ENCODE data around the gene SPINK4. TPM values are rescaled to one million over a fixed set of nuclear protein-coding genes. Genes with fewer than 3 reads are reported as not detected.
A peak's percentile ranks its signal among the peaks of the same experiment; 100 is the strongest.

The SPINK4 gene
- total and polyA plus RNA-seq, 2 donors (not counting 1 experiment from before 2014, with no cell fraction given): not detected

DNA sequence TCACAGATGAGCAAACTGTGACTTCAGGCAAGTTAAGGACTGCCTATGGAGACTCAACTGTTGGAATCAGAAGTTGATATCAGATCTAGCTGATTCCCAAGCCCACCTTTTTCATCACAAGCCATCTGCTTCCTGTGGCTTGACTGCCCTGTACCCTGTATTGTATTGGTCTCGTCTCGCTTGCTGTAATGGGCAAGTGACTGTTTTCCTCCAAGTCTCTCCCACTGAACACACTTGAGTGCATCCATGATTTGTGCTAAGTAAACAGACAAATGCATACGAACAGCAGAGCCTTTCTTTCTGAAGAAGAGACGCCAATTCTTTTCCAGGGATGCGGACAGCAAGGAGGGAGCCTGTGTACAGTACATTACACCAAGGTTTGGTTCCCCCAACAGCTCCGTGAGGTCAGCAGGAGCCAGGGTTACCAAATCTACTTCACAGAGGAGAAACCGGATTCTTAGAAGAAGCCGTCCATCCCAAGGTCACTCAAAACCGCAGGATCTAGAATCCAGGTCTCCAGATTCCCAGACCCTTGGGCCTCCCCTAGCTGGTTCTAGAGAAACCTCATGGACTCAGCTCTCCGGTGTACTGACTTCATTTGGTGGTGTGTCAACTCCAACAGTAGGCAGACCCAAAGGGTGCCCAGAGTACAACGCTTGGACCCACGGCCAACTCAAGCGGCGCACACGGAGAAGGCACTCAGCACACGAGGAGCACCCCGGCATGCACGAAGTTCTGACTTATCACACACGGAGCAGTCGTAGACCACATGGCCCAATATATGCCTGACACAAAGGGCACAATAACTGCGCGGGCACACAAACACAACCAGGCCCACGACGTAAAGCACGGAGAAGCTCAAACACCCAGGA, 23.4 kb downstream of the SPINK4 start:
- 8% methylated on average over 25 of the region's 25 CpGs for WGBS (ENCODE audit: insufficient coverage)
- H3K27me3 Mint-ChIP-seq: no peaks in the 10 kb centered on the region
- Histone ChIP-seq H3K79me2 (ENCODE audit: control insufficient read depth, insufficient read depth, low read length) (peaks cover 45% of the 10 kb centered on the region), H3K27me3 (replicated peaks in 1 of 4; ENCODE audit: control extremely low read depth in 1 of 4, control insufficient read depth in 3 of 4, insufficient read depth in 4 of 4, low read length in 3 of 4) (no peaks in the 10 kb centered on the region), H2AFZ (ENCODE audit: insufficient read depth, low read depth, low read length, poor library complexity, severe bottlenecking) (peak overlapping the region; percentile 86), H3K9ac (ENCODE audit: low read length) (peak overlapping the region; percentile 85), H3K9me3 (ENCODE audit: control extremely low read depth in 1 of 3, control insufficient read depth in 2 of 3, insufficient read depth in 1 of 3, low read length in 2 of 3) (no peaks in the 10 kb centered on the region), H3K36me3 (replicated peaks in 1 of 2; ENCODE audit: control extremely low read depth in 1 of 2, control insufficient read depth in 1 of 2, extremely low read depth in 1 of 2, insufficient read depth in 2 of 2, low read length in 1 of 2) (peaks cover 4 to 50% of the 10 kb centered on the region in 2 experiments), H3K4me1 (ENCODE audit: control insufficient read depth in 2 of 2, insufficient read depth in 2 of 2, low read length in 2 of 2) (peaks cover 19 to 23% of the 10 kb centered on the region in 2 donors), H3K4me3 (ENCODE audit: control extremely low read depth in 1 of 5, extremely low read depth in 1 of 5, insufficient read depth in 1 of 5, low read depth in 2 of 5, low read length in 4 of 5) (peak overlapping the region; percentile 89 to 99 (median 97)), H3K4me2 (replicated peaks; ENCODE audit: low read depth, low read length, poor library complexity, severe bottlenecking) (peak overlapping the region; percentile 89), H3K27ac (ENCODE audit: low read length in 2 of 2) (peak overlapping the region; percentile 80 to 96), H4K20me1 (ENCODE audit: control insufficient read depth, insufficient read depth, low read length, poor library complexity, severe bottlenecking) (peaks cover 19% of the 10 kb centered on the region)
- H3K27ac Mint-ChIP-seq: peak overlapping the region; percentile 80
- H3K4me1 Mint-ChIP-seq: peaks cover 39% of the 10 kb centered on the region
- CTCF ChIA-PET: interaction anchor here (1.1 to 1.8 kb wide), 3 partner anchors 37 to 183 kb away, joined by 4 to 5 read pairs (median 5); no protein-coding TSS in a partner anchor
- POLR2A ChIA-PET: interaction anchor here (0.5 to 2.0 kb wide), 6 partner anchors 26 to 1726 kb away, joined by 3 to 10 read pairs (median 3); partner anchors contain the start of genes NFX1, NOL6 and SMU1
- peak overlapping the region; percentile 88 for H3K4me3 Mint-ChIP-seq
- intact Hi-C loops (cut with micrococcal nuclease): loop anchor here (1.0 to 10.0 kb wide), 5 partner anchors 27 to 781 kb away; partner anchors contain the start of genes NFX1, NOL6, SMIM27 and TOPORS
- no peaks in the 10 kb centered on the region for H3K9me3 Mint-ChIP-seq (ENCODE audit: insufficient read depth)
- TF ChIP-seq, protein P1, sequence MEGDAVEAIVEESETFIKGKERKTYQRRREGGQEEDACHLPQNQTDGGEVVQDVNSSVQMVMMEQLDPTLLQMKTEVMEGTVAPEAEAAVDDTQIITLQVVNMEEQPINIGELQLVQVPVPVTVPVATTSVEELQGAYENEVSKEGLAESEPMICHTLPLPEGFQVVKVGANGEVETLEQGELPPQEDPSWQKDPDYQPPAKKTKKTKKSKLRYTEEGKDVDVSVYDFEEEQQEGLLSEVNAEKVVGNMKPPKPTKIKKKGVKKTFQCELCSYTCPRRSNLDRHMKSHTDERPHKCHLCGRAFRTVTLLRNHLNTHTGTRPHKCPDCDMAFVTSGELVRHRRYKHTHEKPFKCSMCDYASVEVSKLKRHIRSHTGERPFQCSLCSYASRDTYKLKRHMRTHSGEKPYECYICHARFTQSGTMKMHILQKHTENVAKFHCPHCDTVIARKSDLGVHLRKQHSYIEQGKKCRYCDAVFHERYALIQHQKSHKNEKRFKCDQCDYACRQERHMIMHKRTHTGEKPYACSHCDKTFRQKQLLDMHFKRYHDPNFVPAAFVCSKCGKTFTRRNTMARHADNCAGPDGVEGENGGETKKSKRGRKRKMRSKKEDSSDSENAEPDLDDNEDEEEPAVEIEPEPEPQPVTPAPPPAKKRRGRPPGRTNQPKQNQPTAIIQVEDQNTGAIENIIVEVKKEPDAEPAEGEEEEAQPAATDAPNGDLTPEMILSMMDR (IDR thresholded peaks at IDR 0.05): no peak
- no peak for TF ChIP-seq EZH2 (IDR thresholded peaks at IDR 0.05; ENCODE audit: borderline replicate concordance, insufficient read depth, low read depth, low read length, poor library complexity, severe bottlenecking)
- ATAC-seq (ENCODE audit: low read depth): no peak
- DNase-seq: peak; percentile 16
